Heart left ventricle (tissue), 16 donors: ENCODE measurements around the gene NME3. TPM values are rescaled to one million over a fixed set of nuclear protein-coding genes. Genes with fewer than 3 reads are reported as not detected.
"Not testable (repeated sequence)": the region's sequence is repeated elsewhere in the genome, so short reads cannot be mapped to it uniquely, and the experiment has no call there.

Source experiments
- ATAC-seq, 4 donors: fragments of 200-7000 bp; cut with Tn5 transposase; one replicate each; pipeline ENCODE4 v1.9.1; 2020 to 2022; ENCODE audit warnings: moderate library complexity in 4 of 4, mild to moderate bottlenecking in 3 of 4, moderate number of reproducible peaks in 1 of 4
- DNase-seq, 5 donors: peaks; one replicate each; pipeline ENCODE4 v3.0.0-alpha.2; 2020
- H3K27ac ChIP-seq, 12 donors: fragments of 200-600 bp; sonication (generic) in 4 of 12; one replicate each; pipeline versions ENCODE4 v1.5.0 to v1.8.0; 2016 to 2022; ENCODE audit warnings: mild to moderate bottlenecking in 2 of 12
- H3K27me3 ChIP-seq, 9 donors: fragments of 200-600 bp; sonication (generic) in 2 of 9; one replicate each; pipeline versions ENCODE4 v1.5.1 to v1.8.0; 2016 to 2022; ENCODE audit warnings: mild to moderate bottlenecking in 3 of 9
- H3K36me3 ChIP-seq, 9 donors: fragments of 200-600 bp; sonication (generic) in 2 of 9; one replicate each; pipeline versions ENCODE4 v1.5.0 to v1.8.0; 2018 to 2022; ENCODE audit warnings: mild to moderate bottlenecking in 2 of 9
- H3K4me1 ChIP-seq, 12 donors: fragments of 200-600 bp; sonication (generic) in 4 of 12; one replicate each; pipeline versions ENCODE4 v1.5.0 to v1.8.0; 2016 to 2022; ENCODE audit warnings: mild to moderate bottlenecking in 3 of 12
- H3K4me3 ChIP-seq, 12 donors: fragments of 200-600 bp; sonication (generic) in 4 of 12; one replicate each; pipeline versions ENCODE4 v1.5.0 to v1.8.0; 2017 to 2022; ENCODE audit warnings: mild to moderate bottlenecking in 9 of 12, moderate library complexity in 4 of 12
- H3K9me3 ChIP-seq, 12 donors: fragments of 200-600 bp; sonication (generic) in 4 of 12; one replicate each; pipeline versions ENCODE4 v1.5.0 to v1.8.0; 2016 to 2022; ENCODE audit warnings: mild to moderate bottlenecking in 1 of 12
- CTCF ChIP-seq, 12 donors: fragments of 200-600 bp; sonication (generic) in 4 of 12; IDR thresholded peaks; one replicate each; pipeline versions ENCODE4 v1.5.0 to v1.8.0; 2018 to 2022; ENCODE audit warnings: antibody characterized with exemption in 12 of 12, mild to moderate bottlenecking in 5 of 12
- POLR2A ChIP-seq, 2 donors: fragments of 450-650 bp; IDR thresholded peaks; one replicate each; pipeline ENCODE4 v1.6.1; 2017; ENCODE audit warnings: antibody characterized with exemption in 2 of 2, mild to moderate bottlenecking in 2 of 2, moderate library complexity in 2 of 2
- whole genome bisulfite sequencing, 4 donors: extraction: QIAGEN DNeasy Blood & Tissue Kit in 2 of 4; methylation state at CpG; one replicate each; pipeline versions ENCODE4 v1.1.5 to v1.1.7; 2013 to 2018; 5-methylcytosine and 5-hydroxymethylcytosine counted together
- intact Hi-C, 10 donors: fragments of 100-400 bp; cut with DNase I; formaldehyde crosslinking; loops; one replicate each; pipeline versions ENCODE4 v1.11.1 to v1.14.2; 2022
- polyA plus RNA-seq, 2 donors: library from polyadenylated mRNA; stranded (reverse); fragments of 200-250 nt; gene quantifications; one replicate each; pipeline ENCODE4 v1.2.3, GENCODE V29; 2013
- total RNA-seq, 9 donors: library from RNA; depleted of rRNA in 2 of 9; stranded (reverse); fragments of >200 nt in 2 of 9; fragmentation: NEBNext Ultra II Directional in 3 of 9; extraction: Animal tissue kit (Norgen Biotek cat#: 25700) in 3 of 9; gene quantifications; one replicate each; pipeline versions ENCODE4 v1.1.0 to v1.2.4, GENCODE V29; 2016 to 2023
- donor health status: ischemic (EF 13 %, LVEDD 7.1; RV severe dilation, severe dysfunction).
- donor health status: healthy with polysubstance abuse.
- donor health status: DM: no; HTN: yes; CAD: no.
- donor health status: DM: no; HTN: no; CAD: no.
- donor health status: ischemic (EF 25% LVEDD 6.9; RV normal size, moderate dysfunction).
- donor health status: ischemic (EF 25% LVEDD 5.7; RV mildly dilated, moderate dysfunction).
- donor health status: healthy.
- donor health status: DM: yes; HTN: yes; CAD: no.
- donor health status: ischemic (EF 35%, LVEDD 5.7; RV mildly dilated, moderate dysfunction).
- donor health status: nonischemic (EF 11% LVEDD 7.7; RV severe dilation, severe dysfunction).
- donor health status: DM: yes; HTN: yes; CAD: no.
- donor health status: PGD.
- donor health status: ischemic (EF 29% LVEDD 5.4; RV normal size, mild dysfunction).
- donor health status: nonischemic (EF 23%, LVEDD 6.1; RV moderate dilation, normal function).

Gene NME3
- total and polyA plus RNA-seq, 11 donors = 24.4 to 86.4 (median 31.3) TPM

GRCh38 chr16:1740234-1740633 lies 31.1 kb downstream of the NME3 start:
- Histone ChIP-seq H3K27ac (no peak overlapping the region), H3K4me1 (no peaks in the 10 kb centered on the region), H3K9me3 (no peaks in the 10 kb centered on the region), H3K27me3 (no peaks in the 10 kb centered on the region), H3K36me3 (peaks cover 0 to 33% (median 32%) of the 10 kb centered on the region in 9 donors), H3K4me3 (no peak overlapping the region)
- ATAC-seq = no peak
- TF ChIP-seq POLR2A (IDR thresholded peaks at IDR 0.05) = no peak
- no peak for TF ChIP-seq CTCF (IDR thresholded peaks at IDR 0.05)
- DNase-seq = no peak
- WGBS, 4 donors = 96 to 97% (median 97%) methylated on average over 33 of the region's 33 CpGs
- intact Hi-C loops = no loop called here

GRCh38 chr16:1734816-1735215 lies 36.5 kb downstream of the NME3 start:
- 95 to 99% (median 98%) methylated on average over 15 to 22 of the region's 22 CpGs for WGBS, 4 donors
- Histone ChIP-seq H3K9me3 (no peaks in the 10 kb centered on the region), H3K36me3 (peaks cover 0 to 50% (median 45%) of the 10 kb centered on the region in 9 donors), H3K27me3 (no peaks in the 10 kb centered on the region), H3K27ac (no peak overlapping the region), H3K4me1 (peaks cover 0 to 11% (median 0%) of the 10 kb centered on the region in 12 donors), H3K4me3 (no peak overlapping the region)
- TF ChIP-seq POLR2A (IDR thresholded peaks at IDR 0.05) (no peak), CTCF (IDR thresholded peaks at IDR 0.05) (no peak)
- ATAC-seq = peak in 1 of 4 donors; percentile 16
- no peak for DNase-seq
- intact Hi-C loops = no loop called here

GRCh38 chr16:1734123-1734522 lies 37.2 kb downstream of the NME3 start:
- ATAC-seq = peak in 1 of 4 donors; percentile 22

GRCh38 chr16:1732551-1732987 lies 38.8 kb downstream of the NME3 start:
- H3K4me3 ChIP-seq, H3K27ac ChIP-seq, DNase-seq, H3K9me3 ChIP-seq, intact Hi-C loops, H3K27me3 ChIP-seq, ATAC-seq: not testable (repeated sequence)
- WGBS, 4 donors = 92 to 96% (median 94%) methylated on average over 20 to 21 of the region's 21 CpGs
- peaks cover 0 to 11% (median 0%) of the 10 kb centered on the region in 12 donors for H3K4me1 ChIP-seq
- H3K36me3 ChIP-seq = peaks cover 0 to 70% (median 66%) of the 10 kb centered on the region in 9 donors

More at GRCh38 chr16:1734123-1734522, 37.2 kb downstream of the NME3 start:
- Histone ChIP-seq H3K4me3 (no peak overlapping the region), H3K27ac (no peak overlapping the region), H3K9me3 (no peaks in the 10 kb centered on the region), H3K4me1 (peaks cover 0 to 11% (median 0%) of the 10 kb centered on the region in 12 donors), H3K36me3 (peaks cover 0 to 57% (median 52%) of the 10 kb centered on the region in 9 donors), H3K27me3 (no peaks in the 10 kb centered on the region)
- DNase-seq = no peak
- 90 to 100% (median 95%) methylated on average over 8 to 22 of the region's 22 CpGs for WGBS, 4 donors
- TF ChIP-seq CTCF (IDR thresholded peaks at IDR 0.05) = no peak
- TF ChIP-seq POLR2A (IDR thresholded peaks at IDR 0.05) = no peak
- intact Hi-C loops = no loop called here

- ATAC-seq (no peak), DNase-seq (no peak)
- Histone ChIP-seq H3K9me3 (no peaks in the 10 kb centered on the region), H3K4me1 (peaks cover 0 to 11% (median 0%) of the 10 kb centered on the region in 12 donors), H3K36me3 (peaks cover 0 to 74% (median 68%) of the 10 kb centered on the region in 9 donors), H3K27ac (no peak overlapping the region), H3K27me3 (no peaks in the 10 kb centered on the region), H3K4me3 (no peak overlapping the region)
- no peak for TF ChIP-seq POLR2A (IDR thresholded peaks at IDR 0.05)
- no peak for TF ChIP-seq CTCF (IDR thresholded peaks at IDR 0.05)
- 79 to 86% (median 83%) methylated on average over 4 to 14 of the region's 14 CpGs for WGBS, 4 donors
- intact Hi-C loops = no loop called here
These were observed 39.3 kb downstream of the NME3 start for GRCh38 chr16:1732071-1732470.
